ENCODE measurements around the gene ZC3H12C. TPM values are rescaled to one million over a fixed set of nuclear protein-coding genes. Genes with fewer than 3 reads are reported as not detected.
A peak's percentile ranks its signal among the peaks of the same experiment; 100 is the strongest.

Gene ZC3H12C
- total and polyA plus RNA-seq, 10 of the 15 experiments (the other 5 are each of a cell fraction or from before 2014, with no cell fraction given): 0.31 to 31.0 (median 3.7) TPM

DNA sequence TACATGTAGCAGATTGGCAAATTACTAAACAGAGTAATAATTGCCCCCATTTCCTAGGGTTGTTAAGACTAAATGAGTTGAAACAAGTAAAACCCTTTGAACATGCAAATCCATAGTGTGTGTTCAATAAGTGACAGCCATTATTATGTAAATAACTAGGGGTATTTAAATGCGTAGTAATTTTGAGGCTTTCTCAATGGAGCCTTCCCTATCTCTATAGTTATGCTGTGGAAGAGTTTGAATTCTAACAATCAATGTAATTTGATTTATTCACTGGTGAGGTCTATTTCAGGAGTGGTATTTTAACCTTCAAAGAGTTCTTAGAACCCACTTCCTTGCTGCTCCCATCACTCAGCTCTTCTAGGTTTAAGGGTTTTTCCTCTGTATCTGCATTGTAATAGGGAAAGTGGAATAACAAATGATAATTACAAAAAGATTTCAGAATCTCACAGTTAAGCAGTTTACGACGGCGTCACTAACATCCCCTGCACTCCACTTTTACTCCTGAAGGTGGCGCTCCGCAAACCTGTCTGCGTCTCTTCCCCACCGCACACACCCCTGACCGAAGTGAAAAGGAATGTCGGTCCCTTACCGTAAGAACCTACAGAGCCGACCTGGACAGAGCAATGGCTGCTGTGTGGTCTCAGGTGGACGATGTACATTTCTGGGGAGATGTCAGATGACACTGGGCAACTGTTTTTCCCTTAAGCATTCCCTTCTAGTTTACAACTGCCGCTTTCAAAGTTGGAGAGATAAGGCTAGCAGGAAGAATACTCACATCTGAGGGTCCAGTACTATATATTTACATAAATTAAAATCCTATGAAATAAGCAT is 80.8 kb downstream of the ZC3H12C start:
- no peak for FAIRE-seq
- ChIA-PET POLR2A (no interaction called here), CTCF (interaction anchor here (1.1 to 1.9 kb wide), 7 partner anchors 11 to 235 kb away, joined by 3 to 6 read pairs (median 4); no protein-coding TSS in a partner anchor), RAD21 (ENCODE audit: unreplicated experiment) (no interaction called here), SMC1A (ENCODE audit: uncharacterized antibody, unreplicated experiment) (no interaction called here)
- Histone ChIP-seq H3K4me3 (no peak overlapping the region), H3K27ac (ENCODE audit: control insufficient read depth, insufficient read depth) (no peak overlapping the region), H4K20me1 (ENCODE audit: control insufficient read depth, insufficient read depth) (no peaks in the 10 kb centered on the region), H2AFZ (ENCODE audit: control insufficient read depth, low read depth, low read length) (no peak overlapping the region), H3K79me2 (ENCODE audit: control insufficient read depth, insufficient read depth, low read length) (no peaks in the 10 kb centered on the region), H3K9ac (ENCODE audit: control insufficient read depth, insufficient read depth, low read length) (no peak overlapping the region), H3K36me3 (ENCODE audit: control insufficient read depth in 2 of 2, insufficient read depth in 2 of 2, low read length in 1 of 2) (no peaks in the 10 kb centered on the region), H3K4me1 (ENCODE audit: control insufficient read depth, insufficient read depth, low read length) (no peaks in the 10 kb centered on the region), H3K27me3 (replicated peaks in 1 of 2; ENCODE audit: control insufficient read depth in 2 of 2, insufficient read depth in 2 of 2, low read length in 1 of 2) (no peaks in the 10 kb centered on the region; a peak in 1 of 4 replicates), H3K4me2 (ENCODE audit: control insufficient read depth, insufficient read depth) (no peak overlapping the region), H3K9me3 (replicated peaks; ENCODE audit: control insufficient read depth, insufficient read depth, low read length) (no peaks in the 10 kb centered on the region)
- in situ Hi-C loops (cut with MboI): no loop called here
- TF ChIP-seq SIX5 (IDR thresholded peaks at IDR 0.05; ENCODE audit: low read depth, low read length, severe bottlenecking) (no peak), SPI1 (IDR thresholded peaks at IDR 0.05; ENCODE audit: borderline replicate concordance, insufficient read depth, low read depth, low read length) (0 out of 2 replicates have a peak, but pooled peaks have one; percentile 2), RB1 (IDR thresholded peaks at IDR 0.05; ENCODE audit: borderline replicate concordance) (0 out of 2 replicates have a peak, but pooled peaks have one; percentile 30), POLR2A (IDR thresholded peaks at IDR 0.05; ENCODE audit: low read depth, low read length) (0 out of 2 replicates have a peak, but pooled peaks have one; percentile 18), ZBED1 (IDR thresholded peaks at IDR 0.05; ENCODE audit: borderline replicate concordance) (no peak), NBN (IDR thresholded peaks at IDR 0.05) (no peak), TCF7 (IDR thresholded peaks at IDR 0.05; ENCODE audit: borderline replicate concordance) (no peak), POLR2AphosphoS5 (IDR thresholded peaks at IDR 0.05; ENCODE audit: low read length) (0 out of 2 replicates have a peak, but pooled peaks have one; percentile 21), RUNX3 (IDR thresholded peaks at IDR 0.05; ENCODE audit: low read length) (peak; percentile 28; the same call in 1 of the 2 replicates), POLR2AphosphoS2 (IDR thresholded peaks at IDR 0.05; ENCODE audit: low read depth, low read length) (0 out of 2 replicates have a peak, but pooled peaks have one; percentile 45), SMC3 (IDR thresholded peaks at IDR 0.05; ENCODE audit: borderline replicate concordance, low read length) (peak; percentile 42; the same call in 1 of the 2 replicates), RAD21 (IDR thresholded peaks at IDR 0.05; ENCODE audit: insufficient read depth, low read depth, low read length) (peak; percentile 50)
- TF ChIP-seq, protein P1, sequence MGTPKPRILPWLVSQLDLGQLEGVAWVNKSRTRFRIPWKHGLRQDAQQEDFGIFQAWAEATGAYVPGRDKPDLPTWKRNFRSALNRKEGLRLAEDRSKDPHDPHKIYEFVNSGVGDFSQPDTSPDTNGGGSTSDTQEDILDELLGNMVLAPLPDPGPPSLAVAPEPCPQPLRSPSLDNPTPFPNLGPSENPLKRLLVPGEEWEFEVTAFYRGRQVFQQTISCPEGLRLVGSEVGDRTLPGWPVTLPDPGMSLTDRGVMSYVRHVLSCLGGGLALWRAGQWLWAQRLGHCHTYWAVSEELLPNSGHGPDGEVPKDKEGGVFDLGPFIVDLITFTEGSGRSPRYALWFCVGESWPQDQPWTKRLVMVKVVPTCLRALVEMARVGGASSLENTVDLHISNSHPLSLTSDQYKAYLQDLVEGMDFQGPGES (IDR thresholded peaks at IDR 0.05): no peak
- TF ChIP-seq, protein P2, sequence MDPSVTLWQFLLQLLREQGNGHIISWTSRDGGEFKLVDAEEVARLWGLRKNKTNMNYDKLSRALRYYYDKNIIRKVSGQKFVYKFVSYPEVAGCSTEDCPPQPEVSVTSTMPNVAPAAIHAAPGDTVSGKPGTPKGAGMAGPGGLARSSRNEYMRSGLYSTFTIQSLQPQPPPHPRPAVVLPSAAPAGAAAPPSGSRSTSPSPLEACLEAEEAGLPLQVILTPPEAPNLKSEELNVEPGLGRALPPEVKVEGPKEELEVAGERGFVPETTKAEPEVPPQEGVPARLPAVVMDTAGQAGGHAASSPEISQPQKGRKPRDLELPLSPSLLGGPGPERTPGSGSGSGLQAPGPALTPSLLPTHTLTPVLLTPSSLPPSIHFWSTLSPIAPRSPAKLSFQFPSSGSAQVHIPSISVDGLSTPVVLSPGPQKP (IDR thresholded peaks at IDR 0.05; ENCODE audit: low read depth, low read length): 0 out of 2 replicates have a peak, but pooled peaks have one; percentile 23
- TF ChIP-seq, protein P3, sequence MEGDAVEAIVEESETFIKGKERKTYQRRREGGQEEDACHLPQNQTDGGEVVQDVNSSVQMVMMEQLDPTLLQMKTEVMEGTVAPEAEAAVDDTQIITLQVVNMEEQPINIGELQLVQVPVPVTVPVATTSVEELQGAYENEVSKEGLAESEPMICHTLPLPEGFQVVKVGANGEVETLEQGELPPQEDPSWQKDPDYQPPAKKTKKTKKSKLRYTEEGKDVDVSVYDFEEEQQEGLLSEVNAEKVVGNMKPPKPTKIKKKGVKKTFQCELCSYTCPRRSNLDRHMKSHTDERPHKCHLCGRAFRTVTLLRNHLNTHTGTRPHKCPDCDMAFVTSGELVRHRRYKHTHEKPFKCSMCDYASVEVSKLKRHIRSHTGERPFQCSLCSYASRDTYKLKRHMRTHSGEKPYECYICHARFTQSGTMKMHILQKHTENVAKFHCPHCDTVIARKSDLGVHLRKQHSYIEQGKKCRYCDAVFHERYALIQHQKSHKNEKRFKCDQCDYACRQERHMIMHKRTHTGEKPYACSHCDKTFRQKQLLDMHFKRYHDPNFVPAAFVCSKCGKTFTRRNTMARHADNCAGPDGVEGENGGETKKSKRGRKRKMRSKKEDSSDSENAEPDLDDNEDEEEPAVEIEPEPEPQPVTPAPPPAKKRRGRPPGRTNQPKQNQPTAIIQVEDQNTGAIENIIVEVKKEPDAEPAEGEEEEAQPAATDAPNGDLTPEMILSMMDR (IDR thresholded peaks at IDR 0.05 in 2 of 3, conservative IDR thresholded peaks at IDR 0.05 in 1 of 3; ENCODE audit: control insufficient read depth in 2 of 3, extremely low read depth in 1 of 3, insufficient read depth in 1 of 3, low read depth in 3 of 3, low read length in 3 of 3): peak; percentile 54 to 77 (median 74)
- TF ChIP-seq, protein P4, sequence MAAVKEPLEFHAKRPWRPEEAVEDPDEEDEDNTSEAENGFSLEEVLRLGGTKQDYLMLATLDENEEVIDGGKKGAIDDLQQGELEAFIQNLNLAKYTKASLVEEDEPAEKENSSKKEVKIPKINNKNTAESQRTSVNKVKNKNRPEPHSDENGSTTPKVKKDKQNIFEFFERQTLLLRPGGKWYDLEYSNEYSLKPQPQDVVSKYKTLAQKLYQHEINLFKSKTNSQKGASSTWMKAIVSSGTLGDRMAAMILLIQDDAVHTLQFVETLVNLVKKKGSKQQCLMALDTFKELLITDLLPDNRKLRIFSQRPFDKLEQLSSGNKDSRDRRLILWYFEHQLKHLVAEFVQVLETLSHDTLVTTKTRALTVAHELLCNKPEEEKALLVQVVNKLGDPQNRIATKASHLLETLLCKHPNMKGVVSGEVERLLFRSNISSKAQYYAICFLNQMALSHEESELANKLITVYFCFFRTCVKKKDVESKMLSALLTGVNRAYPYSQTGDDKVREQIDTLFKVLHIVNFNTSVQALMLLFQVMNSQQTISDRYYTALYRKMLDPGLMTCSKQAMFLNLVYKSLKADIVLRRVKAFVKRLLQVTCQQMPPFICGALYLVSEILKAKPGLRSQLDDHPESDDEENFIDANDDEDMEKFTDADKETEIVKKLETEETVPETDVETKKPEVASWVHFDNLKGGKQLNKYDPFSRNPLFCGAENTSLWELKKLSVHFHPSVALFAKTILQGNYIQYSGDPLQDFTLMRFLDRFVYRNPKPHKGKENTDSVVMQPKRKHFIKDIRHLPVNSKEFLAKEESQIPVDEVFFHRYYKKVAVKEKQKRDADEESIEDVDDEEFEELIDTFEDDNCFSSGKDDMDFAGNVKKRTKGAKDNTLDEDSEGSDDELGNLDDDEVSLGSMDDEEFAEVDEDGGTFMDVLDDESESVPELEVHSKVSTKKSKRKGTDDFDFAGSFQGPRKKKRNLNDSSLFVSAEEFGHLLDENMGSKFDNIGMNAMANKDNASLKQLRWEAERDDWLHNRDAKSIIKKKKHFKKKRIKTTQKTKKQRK (IDR thresholded peaks at IDR 0.05; ENCODE audit: low read depth, low read length): no peak
- 10% methylated on average over 14 of the region's 14 CpGs for WGBS (ENCODE audit: insufficient coverage, insufficient replicate concordance, low lambda C conversion rate, missing lambda C conversion rate)
- intact Hi-C loops (cut with micrococcal nuclease; ENCODE audit: unreplicated experiment): no loop called here
- no TSS peak for BruUV-seq (replicated peaks)
- DNase-seq (ENCODE audit: low read depth, low spot score): peak; percentile 23
- ATAC-seq: peak; percentile 78
